Gastroesophageal sphincter (tissue), 3 donors: Measurements from ENCODE around the gene SLBP.

ENCODE experiments used
- CTCF ChIP-seq, 4 experiments: fragments of 200-600 bp in 2 of 4; fragments of 450-650 bp in 2 of 4; sonication (generic) in 1 of 4; IDR thresholded peaks; one replicate each; pipeline ENCODE4 v1.5.1; 2017 to 2019; ENCODE audit warnings: antibody characterized with exemption in 4 of 4, mild to moderate bottlenecking in 2 of 4, moderate library complexity in 2 of 4
- EP300 ChIP-seq: sonication (generic); formaldehyde crosslinking; IDR thresholded peaks from one replicate; pipeline ENCODE4 v1.6.1; 2017; ENCODE audit warnings: antibody characterized with exemption, mild to moderate bottlenecking
- POLR2A ChIP-seq, 2 donors: fragments of 450-650 bp; IDR thresholded peaks; one replicate each; pipeline ENCODE4 v1.6.1; 2017; ENCODE audit warnings: antibody characterized with exemption in 2 of 2, mild to moderate bottlenecking in 2 of 2, moderate library complexity in 1 of 2
- POLR2AphosphoS5 ChIP-seq: sonication (generic); formaldehyde crosslinking; IDR thresholded peaks from one replicate; pipeline ENCODE4 v1.6.1; 2017; ENCODE audit warnings: antibody characterized with exemption

GRCh38 chr4:1656132-1656531 is 56.0 kb downstream of the SLBP start:
- TF ChIP-seq CTCF (IDR thresholded peaks at IDR 0.05) (no peak), POLR2AphosphoS5 (no peak), EP300 (no peak), POLR2A (IDR thresholded peaks at IDR 0.05) (no peak)
